Measurements from ENCODE around the gene KCNQ1.

The KCNQ1 gene

GRCh38 chr11:2882396-2883110 is 437.7 kb downstream of the KCNQ1 start:
- no peak for DNase-seq

- no peak for DNase-seq
Observed at GRCh38 chr11:2883640-2883978, 438.8 kb downstream of the KCNQ1 start.

GRCh38 chr11:2883979-2884815 is 439.4 kb downstream of the KCNQ1 start:
- DNase-seq = peak; percentile 47

GRCh38 chr11:2885017-2885677 is 440.3 kb downstream of the KCNQ1 start:
- DNase-seq = peak; percentile 43

GRCh38 chr11:2885678-2886081 is 440.9 kb downstream of the KCNQ1 start, which contains the start of gene CDKN1C:
Gene CDKN1C, minus strand, starts transcription at chr11:2885775. Its CDS starts 319 bp downstream, at chr11:2885456.
- DNase-seq = peak; percentile 90

- peak; percentile 48 for DNase-seq
Observed at GRCh38 chr11:2886191-2886894, 441.5 kb downstream of the KCNQ1 start.

- DNase-seq = no peak
Observed at GRCh38 chr11:2886936-2887335, 442.1 kb downstream of the KCNQ1 start.

- no peak for DNase-seq
Observed at GRCh38 chr11:2887515-2888195, 442.8 kb downstream of the KCNQ1 start.

- DNase-seq = peak; percentile 84
Observed at GRCh38 chr11:2888266-2888968, 443.6 kb downstream of the KCNQ1 start.

- DNase-seq = no peak
Observed at GRCh38 chr11:2889362-2890273, 444.8 kb downstream of the KCNQ1 start.

GRCh38 chr11:2890466-2891294 is 445.9 kb downstream of the KCNQ1 start:
- DNase-seq = no peak

- no peak for DNase-seq
Observed at GRCh38 chr11:2891326-2892214, 446.8 kb downstream of the KCNQ1 start.

- peak; percentile 17 for DNase-seq
Observed at GRCh38 chr11:2892215-2892966, 447.6 kb downstream of the KCNQ1 start.

- no peak for DNase-seq
Observed at GRCh38 chr11:2892967-2893528, 448.2 kb downstream of the KCNQ1 start.

GRCh38 chr11:2893935-2894334 is 449.1 kb downstream of the KCNQ1 start:
- no peak for DNase-seq

GRCh38 chr11:2896047-2896446 is 451.2 kb downstream of the KCNQ1 start:
- no peak for DNase-seq

GRCh38 chr11:2897048-2897447 is 452.2 kb downstream of the KCNQ1 start:
- no peak for DNase-seq
